WTC11 (cell line): Measurements from ENCODE around the gene PDZD2. TPM values are rescaled to one million over a fixed set of nuclear protein-coding genes. Genes with fewer than 3 reads are reported as not detected.

ENCODE experiments used
- ATAC-seq: fragments of 200-7000 bp; cut with Tn5 transposase; 2 replicates; pipeline ENCODE4 v1.10.0; 2021; ENCODE audit warnings: mild to moderate bottlenecking, moderate library complexity
- CTCF ChIA-PET: fragments of 300-600 bp; sonication (Branson Sonifier 250); formaldehyde crosslinking; loops from one replicate; lab custom pipeline; 2021; ENCODE audit warnings: antibody characterized with exemption; lab: Charles Lee
- POLR2A ChIA-PET: fragments of 350-600 bp; sonication (Branson Sonifier 250); formaldehyde crosslinking; loops from one replicate; lab custom pipeline; 2021; ENCODE audit warnings: antibody characterized with exemption; lab: Charles Lee
- DNase-seq: peaks from one replicate; pipeline ENCODE4 v3.0.0; 2021; ENCODE audit warnings: low spot score
- H3K27ac Mint-ChIP-seq: 2 replicates; pipeline ENCODE4 v1.8.0; 2021; ENCODE audit warnings: mixed read lengths
- H3K27me3 Mint-ChIP-seq: 2 replicates; pipeline ENCODE4 v1.8.0; 2021; ENCODE audit warnings: low read depth, mild to moderate bottlenecking, moderate library complexity, mixed read lengths
- H3K36me3 Mint-ChIP-seq: 2 replicates; pipeline ENCODE4 v1.8.0; 2021; ENCODE audit warnings: mixed read lengths
- H3K4me1 Mint-ChIP-seq: 2 replicates; pipeline ENCODE4 v1.8.0; 2022; ENCODE audit warnings: mixed read lengths
- H3K4me3 Mint-ChIP-seq: 2 replicates; pipeline ENCODE4 v1.8.0; 2021; ENCODE audit warnings: mild to moderate bottlenecking, moderate library complexity, mixed read lengths
- H3K9me3 Mint-ChIP-seq: 2 replicates; pipeline ENCODE4 v1.8.0; 2021; ENCODE audit warnings: mixed read lengths
- CBFB ChIP-seq: sonication (generic); formaldehyde crosslinking; IDR thresholded peaks from 2 replicates; pipeline ENCODE4 v1.8.1; 2022; ENCODE audit warnings: mild to moderate bottlenecking, low read depth, missing genetic modification reagents
- FOXP1 ChIP-seq: sonication (generic); formaldehyde crosslinking; IDR thresholded peaks from 2 replicates; pipeline ENCODE4 v1.8.0; 2022; ENCODE audit warnings: missing genetic modification reagents, mild to moderate bottlenecking, moderate library complexity, borderline replicate concordance
- HMGA2 ChIP-seq: fragments of 250-450 bp; sonication (Bioruptor Pico); IDR thresholded peaks from 2 replicates; pipeline ENCODE4 v1.4.0; 2021; ENCODE audit warnings: mild to moderate bottlenecking, moderate library complexity
- JAZF1 ChIP-seq: fragments of 250-450 bp; sonication (Bioruptor Pico); IDR thresholded peaks from 2 replicates; pipeline ENCODE4 v1.9.0; 2021; ENCODE audit warnings: moderate library complexity, mild to moderate bottlenecking, inconsistent platforms
- JUN ChIP-seq: sonication (generic); formaldehyde crosslinking; IDR thresholded peaks from 2 replicates; pipeline ENCODE4 v1.8.0; 2023; ENCODE audit warnings: mild to moderate bottlenecking, missing genetic modification reagents
- MXD4 ChIP-seq: fragments of 250-450 bp; sonication (Bioruptor Pico); IDR thresholded peaks from 2 replicates; pipeline ENCODE4 v1.8.0; 2021; ENCODE audit warnings: mild to moderate bottlenecking, moderate library complexity, borderline replicate concordance
- MYBL2 ChIP-seq: sonication (generic); formaldehyde crosslinking; IDR thresholded peaks from 2 replicates; pipeline ENCODE4 v1.8.1; 2023; ENCODE audit warnings: mild to moderate bottlenecking, moderate library complexity, missing genetic modification reagents
- NFE2L1 ChIP-seq: sonication (generic); formaldehyde crosslinking; IDR thresholded peaks from 2 replicates; pipeline ENCODE4 v1.8.1; 2023; ENCODE audit warnings: missing genetic modification reagents
- NFYB ChIP-seq: sonication (generic); formaldehyde crosslinking; conservative IDR thresholded peaks from 2 replicates; pipeline ENCODE4 v1.8.0; 2022; ENCODE audit warnings: low read depth, missing genetic modification reagents
- NR1H2 ChIP-seq: sonication (generic); formaldehyde crosslinking; IDR thresholded peaks from 2 replicates; pipeline ENCODE4 v1.9.0; 2021; ENCODE audit warnings: mild to moderate bottlenecking, moderate library complexity, missing genetic modification reagents
- NR2C2 ChIP-seq: sonication (generic); formaldehyde crosslinking; IDR thresholded peaks from 2 replicates; pipeline ENCODE4 v1.8.0; 2022; ENCODE audit warnings: mild to moderate bottlenecking, missing genetic modification reagents
- RELA ChIP-seq: sonication (generic); formaldehyde crosslinking; IDR thresholded peaks from 2 replicates; pipeline ENCODE4 v1.8.1; 2022; ENCODE audit warnings: missing genetic modification reagents, mild to moderate bottlenecking, borderline replicate concordance
- SMAD4 ChIP-seq: sonication (generic); formaldehyde crosslinking; IDR thresholded peaks from 2 replicates; pipeline ENCODE4 v1.8.0; 2022; ENCODE audit warnings: mild to moderate bottlenecking, missing genetic modification reagents
- SOX15 ChIP-seq: fragments of 250-450 bp; sonication (Bioruptor Pico); IDR thresholded peaks from 2 replicates; pipeline ENCODE4 v1.9.0; 2021; ENCODE audit warnings: mild to moderate bottlenecking
- TEAD4 ChIP-seq: sonication (generic); formaldehyde crosslinking; IDR thresholded peaks from 2 replicates; pipeline ENCODE4 v1.8.0; 2022; ENCODE audit warnings: mild to moderate bottlenecking, missing genetic modification reagents
- ZNF263 ChIP-seq: sonication (generic); formaldehyde crosslinking; IDR thresholded peaks from 2 replicates; pipeline ENCODE4 v1.8.1; 2022; ENCODE audit warnings: low read depth, mild to moderate bottlenecking, moderate library complexity, missing genetic modification reagents
- ZNF671 ChIP-seq: fragments of 250-450 bp; sonication (Bioruptor Pico); IDR thresholded peaks from 2 replicates; pipeline ENCODE4 v1.8.0; 2021; ENCODE audit warnings: mild to moderate bottlenecking
- total RNA-seq: library from RNA; stranded (reverse); gene quantifications from 3 replicates; pipeline ENCODE4 v1.2.3, GENCODE V29; 2021
- TF ChIP-seq, protein P1 (sequence below): sonication (generic); formaldehyde crosslinking; IDR thresholded peaks from 2 replicates; pipeline ENCODE4 v1.8.1; 2023; ENCODE audit warnings: mild to moderate bottlenecking, moderate library complexity, missing genetic modification reagents
- TF ChIP-seq, protein P2 (sequence below): sonication (generic); formaldehyde crosslinking; IDR thresholded peaks from 2 replicates; pipeline ENCODE4 v1.8.1; 2022; ENCODE audit warnings: mild to moderate bottlenecking, moderate library complexity, missing genetic modification reagents
- TF ChIP-seq, protein P3 (sequence below): sonication (generic); formaldehyde crosslinking; conservative IDR thresholded peaks from 2 replicates; pipeline ENCODE4 v1.8.1; 2023; ENCODE audit warnings: mild to moderate bottlenecking, low read depth, missing genetic modification reagents, moderate library complexity
- TF ChIP-seq, protein P4 (sequence below): sonication (generic); formaldehyde crosslinking; conservative IDR thresholded peaks from 2 replicates; pipeline ENCODE4 v1.8.1; 2022; ENCODE audit warnings: mild to moderate bottlenecking, missing genetic modification reagents
- TF ChIP-seq, protein P5 (sequence below): fragments of 250-450 bp; sonication (Bioruptor Pico); IDR thresholded peaks from 2 replicates; pipeline ENCODE4 v1.8.0; 2021; ENCODE audit warnings: mild to moderate bottlenecking

Gene PDZD2
- total RNA-seq, 1 experiment from 2014 or later = 11.4 TPM

DNA sequence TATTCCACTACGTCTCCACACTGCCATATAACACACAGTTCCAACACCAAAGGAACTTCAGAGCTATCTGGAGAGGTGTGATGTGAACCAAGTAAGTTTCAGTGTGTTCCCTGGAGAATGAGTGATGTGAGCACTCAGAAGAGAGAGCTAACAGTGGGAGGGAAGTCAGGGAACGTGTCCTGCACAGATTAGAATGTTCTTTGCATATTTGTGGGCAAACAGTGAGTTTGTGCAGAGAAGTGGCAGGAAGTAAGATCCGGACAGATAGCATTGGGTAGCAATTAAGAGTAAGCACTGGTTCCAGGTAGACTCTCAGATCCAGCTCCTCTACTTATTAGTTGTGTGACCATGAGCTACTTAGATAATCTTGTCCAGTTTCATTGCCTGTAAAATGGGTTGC, 206.4 kb downstream of the PDZD2 start:
- Mint-ChIP-seq H3K4me3 (no peak overlapping the region), H3K27ac (no peak overlapping the region), H3K4me1 (no peaks in the 10 kb centered on the region), H3K9me3 (no peaks in the 10 kb centered on the region), H3K36me3 (no peaks in the 10 kb centered on the region), H3K27me3 (no peaks in the 10 kb centered on the region)
- TF ChIP-seq MXD4 (CRISPR knock-in tag) (no peak), SMAD4 (CRISPR knock-in tag) (no peak), NR1H2 (CRISPR knock-in tag) (no peak), HMGA2 (no peak), NFYB (no peak), NFE2L1 (CRISPR knock-in tag) (no peak), MYBL2 (CRISPR knock-in tag) (no peak), FOXP1 (CRISPR knock-in tag) (no peak), RELA (no peak), ZNF263 (CRISPR knock-in tag) (no peak), NR2C2 (CRISPR knock-in tag) (no peak), SOX15 (no peak), TEAD4 (CRISPR knock-in tag) (no peak)
- TF ChIP-seq, protein P1, sequence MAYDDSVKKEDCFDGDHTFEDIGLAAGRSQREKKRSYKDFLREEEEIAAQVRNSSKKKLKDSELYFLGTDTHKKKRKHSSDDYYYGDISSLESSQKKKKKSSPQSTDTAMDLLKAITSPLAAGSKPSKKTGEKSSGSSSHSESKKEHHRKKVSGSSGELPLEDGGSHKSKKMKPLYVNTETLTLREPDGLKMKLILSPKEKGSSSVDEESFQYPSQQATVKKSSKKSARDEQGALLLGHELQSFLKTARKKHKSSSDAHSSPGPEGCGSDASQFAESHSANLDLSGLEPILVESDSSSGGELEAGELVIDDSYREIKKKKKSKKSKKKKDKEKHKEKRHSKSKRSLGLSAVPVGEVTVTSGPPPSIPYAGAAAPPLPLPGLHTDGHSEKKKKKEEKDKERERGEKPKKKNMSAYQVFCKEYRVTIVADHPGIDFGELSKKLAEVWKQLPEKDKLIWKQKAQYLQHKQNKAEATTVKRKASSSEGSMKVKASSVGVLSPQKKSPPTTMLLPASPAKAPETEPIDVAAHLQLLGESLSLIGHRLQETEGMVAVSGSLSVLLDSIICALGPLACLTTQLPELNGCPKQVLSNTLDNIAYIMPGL (CRISPR knock-in tag) = no peak
- TF ChIP-seq, protein P2, sequence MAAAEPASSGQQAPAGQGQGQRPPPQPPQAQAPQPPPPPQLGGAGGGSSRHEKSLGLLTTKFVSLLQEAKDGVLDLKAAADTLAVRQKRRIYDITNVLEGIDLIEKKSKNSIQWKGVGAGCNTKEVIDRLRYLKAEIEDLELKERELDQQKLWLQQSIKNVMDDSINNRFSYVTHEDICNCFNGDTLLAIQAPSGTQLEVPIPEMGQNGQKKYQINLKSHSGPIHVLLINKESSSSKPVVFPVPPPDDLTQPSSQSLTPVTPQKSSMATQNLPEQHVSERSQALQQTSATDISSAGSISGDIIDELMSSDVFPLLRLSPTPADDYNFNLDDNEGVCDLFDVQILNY (CRISPR knock-in tag) = no peak
- ChIA-PET CTCF (no interaction called here), POLR2A (no interaction called here)
- DNase-seq (no peak), ATAC-seq (no peak)

DNA sequence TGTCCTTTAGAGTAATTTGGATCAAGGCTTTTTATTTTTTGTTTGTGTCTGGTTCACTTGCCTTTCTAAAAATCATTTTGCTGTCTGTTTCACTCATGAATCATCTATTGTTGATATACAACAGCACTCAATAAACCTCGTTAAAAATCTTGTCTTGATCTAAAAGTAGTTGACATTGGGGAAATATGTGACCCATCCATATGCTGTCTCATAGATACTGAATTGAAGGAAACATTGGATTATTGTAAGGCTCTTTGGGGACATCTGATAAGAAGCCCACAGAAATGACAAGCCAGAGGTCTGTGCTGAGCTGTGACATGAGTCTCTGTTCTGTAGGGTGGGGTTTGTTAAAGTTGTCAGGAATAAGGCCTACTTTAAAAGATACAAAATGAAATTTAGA, 208.0 kb downstream of the PDZD2 start:
- TF ChIP-seq, protein P3, sequence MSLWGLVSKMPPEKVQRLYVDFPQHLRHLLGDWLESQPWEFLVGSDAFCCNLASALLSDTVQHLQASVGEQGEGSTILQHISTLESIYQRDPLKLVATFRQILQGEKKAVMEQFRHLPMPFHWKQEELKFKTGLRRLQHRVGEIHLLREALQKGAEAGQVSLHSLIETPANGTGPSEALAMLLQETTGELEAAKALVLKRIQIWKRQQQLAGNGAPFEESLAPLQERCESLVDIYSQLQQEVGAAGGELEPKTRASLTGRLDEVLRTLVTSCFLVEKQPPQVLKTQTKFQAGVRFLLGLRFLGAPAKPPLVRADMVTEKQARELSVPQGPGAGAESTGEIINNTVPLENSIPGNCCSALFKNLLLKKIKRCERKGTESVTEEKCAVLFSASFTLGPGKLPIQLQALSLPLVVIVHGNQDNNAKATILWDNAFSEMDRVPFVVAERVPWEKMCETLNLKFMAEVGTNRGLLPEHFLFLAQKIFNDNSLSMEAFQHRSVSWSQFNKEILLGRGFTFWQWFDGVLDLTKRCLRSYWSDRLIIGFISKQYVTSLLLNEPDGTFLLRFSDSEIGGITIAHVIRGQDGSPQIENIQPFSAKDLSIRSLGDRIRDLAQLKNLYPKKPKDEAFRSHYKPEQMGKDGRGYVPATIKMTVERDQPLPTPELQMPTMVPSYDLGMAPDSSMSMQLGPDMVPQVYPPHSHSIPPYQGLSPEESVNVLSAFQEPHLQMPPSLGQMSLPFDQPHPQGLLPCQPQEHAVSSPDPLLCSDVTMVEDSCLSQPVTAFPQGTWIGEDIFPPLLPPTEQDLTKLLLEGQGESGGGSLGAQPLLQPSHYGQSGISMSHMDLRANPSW (CRISPR knock-in tag) = no peak
- TF ChIP-seq, protein P4, sequence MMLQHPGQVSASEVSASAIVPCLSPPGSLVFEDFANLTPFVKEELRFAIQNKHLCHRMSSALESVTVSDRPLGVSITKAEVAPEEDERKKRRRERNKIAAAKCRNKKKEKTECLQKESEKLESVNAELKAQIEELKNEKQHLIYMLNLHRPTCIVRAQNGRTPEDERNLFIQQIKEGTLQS (CRISPR knock-in tag) = no peak
- TF ChIP-seq CBFB (CRISPR knock-in tag) (no peak), JUN (no peak), JAZF1 (CRISPR knock-in tag) (no peak), ZNF671 (CRISPR knock-in tag) (no peak), NR2C2 (CRISPR knock-in tag) (no peak), SOX15 (no peak)
- TF ChIP-seq, protein P5, sequence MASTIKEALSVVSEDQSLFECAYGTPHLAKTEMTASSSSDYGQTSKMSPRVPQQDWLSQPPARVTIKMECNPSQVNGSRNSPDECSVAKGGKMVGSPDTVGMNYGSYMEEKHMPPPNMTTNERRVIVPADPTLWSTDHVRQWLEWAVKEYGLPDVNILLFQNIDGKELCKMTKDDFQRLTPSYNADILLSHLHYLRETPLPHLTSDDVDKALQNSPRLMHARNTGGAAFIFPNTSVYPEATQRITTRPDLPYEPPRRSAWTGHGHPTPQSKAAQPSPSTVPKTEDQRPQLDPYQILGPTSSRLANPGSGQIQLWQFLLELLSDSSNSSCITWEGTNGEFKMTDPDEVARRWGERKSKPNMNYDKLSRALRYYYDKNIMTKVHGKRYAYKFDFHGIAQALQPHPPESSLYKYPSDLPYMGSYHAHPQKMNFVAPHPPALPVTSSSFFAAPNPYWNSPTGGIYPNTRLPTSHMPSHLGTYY = no peak
- Mint-ChIP-seq H3K4me3 (no peak overlapping the region), H3K27me3 (no peaks in the 10 kb centered on the region), H3K9me3 (no peaks in the 10 kb centered on the region), H3K36me3 (no peaks in the 10 kb centered on the region), H3K4me1 (peaks cover 8% of the 10 kb centered on the region), H3K27ac (no peak overlapping the region)
- ChIA-PET POLR2A (no interaction called here), CTCF (no interaction called here)
- ATAC-seq = no peak
- DNase-seq = no peak
